IMR-90 (cell line): ENCODE measurements around the gene ZBTB38. TPM values are rescaled to one million over a fixed set of nuclear protein-coding genes. Genes with fewer than 3 reads are reported as not detected.

Experiments used
- ATAC-seq: fragments of 200-7000 bp; cut with Tn5 transposase; 2 replicates; pipeline ENCODE4 v1.9.1; 2020; ENCODE audit warnings: low read depth, mild to moderate bottlenecking, moderate library complexity
- BruUV-seq: library from RNA; stranded (reverse); fragments of 400-500 nt; replicated peaks from 2 replicates; lab custom pipeline; 2021; lab: Mats Ljungman, UMichigan
- CTCF ChIA-PET: fragments of 300-600 bp; formaldehyde crosslinking; extraction: SDS; loops from one replicate; lab custom pipeline; 2021; ENCODE audit warnings: antibody characterized with exemption; lab: Yijun Ruan, JAX
- POLR2A ChIA-PET: fragments of 300-600 bp; sonication (Branson Sonifier 250); formaldehyde crosslinking; loops from one replicate; lab custom pipeline; 2022; ENCODE audit warnings: antibody characterized with exemption; ENCODE audit not compliant: unreplicated experiment; lab: Charles Lee
- DNase-seq: peaks from one replicate; pipeline ENCODE4 v3.0.0; 2013
- H2AFZ ChIP-seq: replicated peaks from 2 replicates; pipeline ENCODE3; 2013; ENCODE audit warnings: low read length, mild to moderate bottlenecking; ENCODE audit not compliant: poor library complexity
- H2AK5ac ChIP-seq: 2 replicates; pipeline ENCODE4 v1.6.1; 2013; ENCODE audit warnings: low read depth, low read length, inconsistent platforms
- H2AK9ac ChIP-seq: replicated peaks from 2 replicates; pipeline ENCODE3; 2013; ENCODE audit warnings: mild to moderate bottlenecking, low read depth, low read length, moderate library complexity; ENCODE audit not compliant: poor library complexity
- H2BK120ac ChIP-seq: 2 replicates; pipeline ENCODE4 v1.6.1; 2013; ENCODE audit warnings: low read depth, low read length, inconsistent platforms
- H2BK15ac ChIP-seq: 3 replicates; pipeline ENCODE4 v1.6.1; 2013; ENCODE audit warnings: low read depth, low read length, inconsistent platforms
- H2BK20ac ChIP-seq: 2 replicates; pipeline ENCODE4 v1.6.1; 2013; ENCODE audit warnings: low read depth, mild to moderate bottlenecking, inconsistent platforms, low read length, moderate library complexity
- H2BK5ac ChIP-seq: 2 replicates; pipeline ENCODE4 v1.6.1; 2013; ENCODE audit warnings: mild to moderate bottlenecking, low read depth, low read length, inconsistent platforms; ENCODE audit not compliant: poor library complexity, severe bottlenecking
- H3K14ac ChIP-seq: replicated peaks from 2 replicates; pipeline ENCODE4 v1.6.1; 2013; ENCODE audit warnings: low read depth, low read length, inconsistent platforms
- H3K18ac ChIP-seq: 2 replicates; pipeline ENCODE4 v1.6.1; 2013; ENCODE audit warnings: low read depth, low read length, control low read depth
- H3K23ac ChIP-seq: 2 replicates; pipeline ENCODE4 v1.6.1; 2013; ENCODE audit warnings: low read depth, low read length, inconsistent platforms
- H3K27ac ChIP-seq: 2 replicates; pipeline ENCODE4 v1.5.1; 2013; ENCODE audit warnings: mild to moderate bottlenecking, control low read depth, low read length; ENCODE audit not compliant: insufficient read depth
- H3K27me3 ChIP-seq: 2 replicates; pipeline ENCODE4 v1.6.1; 2013; ENCODE audit warnings: low read length; ENCODE audit not compliant: control insufficient read depth, insufficient read depth
- H3K36me3 ChIP-seq: 2 replicates; pipeline ENCODE4 v1.6.1; 2013; ENCODE audit warnings: low read length, mixed read lengths; ENCODE audit not compliant: control insufficient read depth, insufficient read depth
- H3K4ac ChIP-seq: 2 replicates; pipeline ENCODE4 v1.6.1; 2013; ENCODE audit warnings: low read depth, low read length, inconsistent platforms
- H3K4me1 ChIP-seq: 2 replicates; pipeline ENCODE4 v1.6.1; 2013; ENCODE audit warnings: low read length, mixed read lengths; ENCODE audit not compliant: control insufficient read depth, insufficient read depth
- H3K4me2 ChIP-seq: 2 replicates; pipeline ENCODE4 v1.6.1; 2013; ENCODE audit warnings: low read depth, mild to moderate bottlenecking, control low read depth, low read length, moderate library complexity
- H3K4me3 ChIP-seq: 2 replicates; pipeline ENCODE4 v1.5.1; 2013; ENCODE audit warnings: low read depth, mild to moderate bottlenecking, control low read depth, low read length, moderate library complexity; ENCODE audit not compliant: insufficient read depth
- H3K56ac ChIP-seq: 2 replicates; pipeline ENCODE4 v1.6.1; 2013; ENCODE audit warnings: low read length, inconsistent platforms; ENCODE audit not compliant: insufficient read depth; ENCODE audit errors: extremely low read depth
- H3K79me1 ChIP-seq, 2 experiments: 2 replicates each; pipeline ENCODE4 v1.6.1; 2013; ENCODE audit warnings: low read length in 2 of 2, inconsistent platforms in 1 of 2, low read depth in 1 of 2
- H3K9ac ChIP-seq: 2 replicates; pipeline ENCODE4 v1.6.1; 2013; ENCODE audit warnings: low read depth, low read length, control low read depth
- H3K9me1 ChIP-seq: 2 replicates; pipeline ENCODE4 v1.6.1; 2013; ENCODE audit warnings: low read length, inconsistent platforms; ENCODE audit not compliant: insufficient read depth
- H3K9me3 ChIP-seq: 2 replicates; pipeline ENCODE4 v1.6.1; 2013; ENCODE audit warnings: low read length; ENCODE audit not compliant: control insufficient read depth, insufficient read depth
- H4K20me1 ChIP-seq: 2 replicates; pipeline ENCODE4 v1.6.1; 2013; ENCODE audit warnings: low read length, inconsistent platforms; ENCODE audit not compliant: insufficient read depth
- H4K5ac ChIP-seq: 2 replicates; pipeline ENCODE4 v1.6.1; 2013; ENCODE audit warnings: mild to moderate bottlenecking, low read depth, low read length, control low read depth
- H4K8ac ChIP-seq, 2 experiments: 2 replicates each; pipeline ENCODE4 v1.6.1; 2013; ENCODE audit warnings: low read depth in 2 of 2, low read length in 2 of 2, control low read depth in 1 of 2, inconsistent platforms in 1 of 2
- H4K91ac ChIP-seq: 2 replicates; pipeline ENCODE4 v1.6.1; 2013; ENCODE audit warnings: low read depth, low read length, inconsistent platforms; ENCODE audit not compliant: insufficient read depth
- CHD1 ChIP-seq: IDR thresholded peaks from 2 replicates; pipeline ENCODE4 v1.6.1; 2012; ENCODE audit warnings: low read depth, low read length, improper control_type of control experiment
- NFE2L2 ChIP-seq: fragments of 150-350 bp; IDR thresholded peaks from 2 replicates; pipeline ENCODE4 v1.6.1; 2016; ENCODE audit warnings: low read depth, mild to moderate bottlenecking, low read length
- WGBS, 2 experiments: methylation state at CpG; one replicate each; pipeline versions ENCODE4 v1.1.5 to v1.1.7; 2013; ENCODE audit warnings: missing lambda C conversion rate in 2 of 2; ENCODE audit not compliant: insufficient read length in 1 of 2; ENCODE audit errors: extremely low coverage in 2 of 2; 5-methylcytosine and 5-hydroxymethylcytosine counted together
- dilution Hi-C: fragments of 300-500 bp; cut with HindIII; formaldehyde crosslinking; loops from one replicate; pipeline ENCODE4 v1.14.3; 2018; ENCODE audit warnings: low sequenced_read_pairs; ENCODE audit not compliant: unreplicated experiment
- in situ Hi-C: fragments of 300-500 bp; cut with MboI; formaldehyde crosslinking; loops from 3 replicates; pipeline ENCODE4 v1.14.3; 2019; ENCODE audit warnings: low sequenced_read_pairs, inconsistent platforms, mixed read lengths
- intact Hi-C: fragments of 100-400 bp; cut with micrococcal nuclease; formaldehyde crosslinking; loops from 2 replicates; pipeline ENCODE4 v1.10.0; 2022
- polyA plus RNA-seq, 3 experiments: library from polyadenylated mRNA; depleted of rRNA; stranded (reverse); fragments of >200 nt; gene quantifications; 2 replicates each; pipeline ENCODE4 v1.2.3, GENCODE V29; 2012; ENCODE audit warnings: low replicate concordance in 1 of 3
- total RNA-seq: library from RNA; depleted of rRNA; stranded (reverse); fragments of >200 nt; gene quantifications from 2 replicates; pipeline ENCODE4 v1.2.3, GENCODE V29; 2012

ZBTB38 gene
- total and polyA plus RNA-seq, 2 of the 4 experiments (the other 2 are of a cell fraction): 44.9 to 274 TPM

DNA sequence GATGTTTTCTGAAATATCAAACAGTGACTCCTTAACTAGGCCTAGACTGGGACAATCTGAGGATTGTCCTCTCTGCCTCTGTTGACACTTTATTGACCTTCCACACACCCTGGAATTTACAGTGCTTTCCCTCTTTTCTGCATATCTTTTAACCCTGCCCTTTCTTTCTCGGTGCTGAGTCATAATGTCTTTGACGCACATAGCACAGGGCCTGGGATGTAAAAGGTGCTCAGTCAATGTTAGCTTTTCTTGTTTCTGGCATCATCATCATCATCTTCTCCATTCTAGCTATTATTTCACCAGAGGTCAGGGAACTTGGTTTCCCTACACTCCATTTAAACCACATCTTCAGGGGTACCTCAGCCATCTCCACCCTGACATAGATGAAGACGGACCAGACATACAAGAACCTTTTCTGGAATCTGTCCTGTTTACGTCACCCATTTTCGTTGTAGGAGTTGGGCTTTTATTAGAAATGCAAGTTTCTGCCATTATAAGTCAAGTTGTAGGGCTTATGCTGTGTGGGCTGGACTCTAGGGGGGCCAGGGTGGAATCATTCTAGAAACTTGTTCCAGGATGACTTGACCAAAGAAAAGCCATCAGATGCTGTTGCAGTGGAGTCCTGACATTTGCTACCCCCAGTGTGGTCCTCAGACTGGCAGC lies 46.6 kb downstream of the ZBTB38 start:
- Histone ChIP-seq H3K4me2 (no peak overlapping the region), H4K8ac (peak overlapping the region; percentile 64 to 85), H3K56ac (peak overlapping the region; percentile 14; the same call in 1 of the 2 replicates), H2BK15ac (peak overlapping the region; percentile 92), H3K4ac (peak overlapping the region; percentile 95), H3K18ac (peak overlapping the region; percentile 97), H4K20me1 (no peaks in the 10 kb centered on the region), H3K9me3 (no peaks in the 10 kb centered on the region), H2BK120ac (peak overlapping the region; percentile 84), H2AK9ac (no peak overlapping the region), H2AK5ac (peak overlapping the region; percentile 98), H3K27me3 (no peaks in the 10 kb centered on the region), H2BK5ac (peak overlapping the region; percentile 99), H3K14ac (peak overlapping the region; percentile 88), H3K4me3 (no peak overlapping the region), H3K36me3 (peaks cover 59% of the 10 kb centered on the region), H4K5ac (peak overlapping the region; percentile 97), H2BK20ac (peak overlapping the region; percentile 84), H3K4me1 (peaks cover 30% of the 10 kb centered on the region), H2AFZ (no peak overlapping the region), H3K79me1 (peaks cover 48 to 80% of the 10 kb centered on the region in 2 experiments), H4K91ac (peak overlapping the region; percentile 97), H3K27ac (peak overlapping the region; percentile 86), H3K23ac (peak overlapping the region; percentile 85), H3K9me1 (peaks cover 40% of the 10 kb centered on the region), H3K9ac (peak overlapping the region; percentile 28; the same call in 1 of the 2 replicates)
- in situ Hi-C loops (no loop called here), dilution Hi-C loops (no loop called here), intact Hi-C loops (no loop called here)
- WGBS, 2 experiments: 100% methylated on average over 1 of the region's 5 CpGs; no CpG with 5 or more reads in 1 of the 2 experiments
- ATAC-seq (no peak), DNase-seq (peak; percentile 70)
- ChIA-PET POLR2A (interaction anchor here (0.6 kb wide), 1 partner anchor 14 kb away, joined by 3 read pairs; no protein-coding TSS in a partner anchor), CTCF (no interaction called here)
- 0 out of 2 replicates have a peak, but pooled peaks have one; percentile 25 for TF ChIP-seq NFE2L2
- TF ChIP-seq CHD1: no peak
- no TSS peak for BruUV-seq
